Uterus (tissue), 2 donors: Measurements from ENCODE around the gene MLF2.

ENCODE experiments used
- POLR2A ChIP-seq, 2 donors: fragments of 450-650 bp; IDR thresholded peaks; one replicate each; pipeline ENCODE4 v1.6.1; 2016; ENCODE audit warnings: antibody characterized with exemption in 2 of 2, mild to moderate bottlenecking in 1 of 2, moderate library complexity in 1 of 2
- TF ChIP-seq, protein P1 (sequence below), 4 experiments: fragments of 200-600 bp in 2 of 4; fragments of 450-650 bp in 2 of 4; sonication (generic) in 2 of 4; IDR thresholded peaks; one replicate each; pipeline ENCODE4 v1.5.1; 2016 to 2019; ENCODE audit warnings: antibody characterized with exemption in 4 of 4, mild to moderate bottlenecking in 2 of 4, moderate library complexity in 1 of 4

DNA sequence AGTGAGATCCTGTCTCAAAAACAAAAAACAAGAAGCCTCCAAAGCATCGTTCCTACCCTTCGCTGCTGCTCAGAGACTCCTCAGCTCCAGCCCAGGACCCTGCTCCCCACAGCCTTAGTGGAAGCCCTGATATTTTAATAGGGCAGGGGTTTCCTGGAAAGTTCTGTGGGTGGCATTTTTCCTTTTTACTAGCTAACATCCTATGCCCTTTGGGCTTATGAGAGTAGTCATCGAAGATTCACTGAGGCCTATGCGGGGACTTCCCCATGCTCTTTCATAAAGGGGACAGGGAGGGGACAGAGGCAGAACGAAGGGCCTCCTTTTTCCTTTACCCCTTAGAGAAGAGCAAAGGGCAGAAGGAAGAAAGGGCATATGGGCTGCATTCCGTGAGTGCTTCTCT is 27.6 kb upstream of the MLF2 start:
- TF ChIP-seq, protein P1, sequence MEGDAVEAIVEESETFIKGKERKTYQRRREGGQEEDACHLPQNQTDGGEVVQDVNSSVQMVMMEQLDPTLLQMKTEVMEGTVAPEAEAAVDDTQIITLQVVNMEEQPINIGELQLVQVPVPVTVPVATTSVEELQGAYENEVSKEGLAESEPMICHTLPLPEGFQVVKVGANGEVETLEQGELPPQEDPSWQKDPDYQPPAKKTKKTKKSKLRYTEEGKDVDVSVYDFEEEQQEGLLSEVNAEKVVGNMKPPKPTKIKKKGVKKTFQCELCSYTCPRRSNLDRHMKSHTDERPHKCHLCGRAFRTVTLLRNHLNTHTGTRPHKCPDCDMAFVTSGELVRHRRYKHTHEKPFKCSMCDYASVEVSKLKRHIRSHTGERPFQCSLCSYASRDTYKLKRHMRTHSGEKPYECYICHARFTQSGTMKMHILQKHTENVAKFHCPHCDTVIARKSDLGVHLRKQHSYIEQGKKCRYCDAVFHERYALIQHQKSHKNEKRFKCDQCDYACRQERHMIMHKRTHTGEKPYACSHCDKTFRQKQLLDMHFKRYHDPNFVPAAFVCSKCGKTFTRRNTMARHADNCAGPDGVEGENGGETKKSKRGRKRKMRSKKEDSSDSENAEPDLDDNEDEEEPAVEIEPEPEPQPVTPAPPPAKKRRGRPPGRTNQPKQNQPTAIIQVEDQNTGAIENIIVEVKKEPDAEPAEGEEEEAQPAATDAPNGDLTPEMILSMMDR (IDR thresholded peaks at IDR 0.05) = no peak
- no peak for TF ChIP-seq POLR2A (IDR thresholded peaks at IDR 0.05)
